ENCODE data around the gene NUDT8. TPM values are rescaled to one million over a fixed set of nuclear protein-coding genes. Genes with fewer than 3 reads are reported as not detected.

Gene NUDT8
- total and polyA plus RNA-seq, 9 of the 15 experiments (the other 6 are each of a cell fraction or from before 2014, with no cell fraction given) = 0.23 to 27.8 (median 5.0) TPM

- TF ChIP-seq ZHX1 (conservative IDR thresholded peaks at IDR 0.05; ENCODE audit: low read length) (no peak), MNT (conservative IDR thresholded peaks at IDR 0.05) (peak; percentile 84 to 92), HOMEZ (CRISPR knock-in tag; IDR thresholded peaks at IDR 0.05) (no peak), ZNF77 (CRISPR knock-in tag; IDR thresholded peaks at IDR 0.05) (no peak), ZFX (CRISPR knock-in tag; IDR thresholded peaks at IDR 0.05) (peak; percentile 79), ELK1 (CRISPR knock-in tag; IDR thresholded peaks at IDR 0.05) (no peak), TRIM24 (IDR thresholded peaks at IDR 0.05) (no peak), HCFC1 (IDR thresholded peaks at IDR 0.05; ENCODE audit: low read depth, low read length) (no peak), ZNF174 (CRISPR knock-in tag; IDR thresholded peaks at IDR 0.05) (no peak), SRSF1 (IDR thresholded peaks at IDR 0.05; ENCODE audit: low read depth, low read length) (no peak), BRF1 (IDR thresholded peaks at IDR 0.05; ENCODE audit: borderline replicate concordance, extremely low read depth, insufficient read length) (no peak), MEIS2 (IDR thresholded peaks at IDR 0.05; ENCODE audit: partially characterized antibody) (no peak), NR4A1 (CRISPR knock-in tag; IDR thresholded peaks at IDR 0.05) (peak; percentile 36; the same call in 1 of the 2 replicates), NR4A1 (tag; IDR thresholded peaks at IDR 0.05) (no peak), ZNF146 (CRISPR knock-in tag; IDR thresholded peaks at IDR 0.05; ENCODE audit: unreplicated experiment) (no peak), ZNF277 (CRISPR knock-in tag; IDR thresholded peaks at IDR 0.05; ENCODE audit: borderline replicate concordance) (no peak)
These were observed 648 bp upstream of the NUDT8 start (continued) for GRCh38 chr11:67630228-67630942.

All from K562 (cell line).